ENCODE results near the gene STUB1. TPM values are rescaled to one million over a fixed set of nuclear protein-coding genes. Genes with fewer than 3 reads are reported as not detected.

The STUB1 gene
- total RNA-seq, 1 donor from 2014 or later, result 258 TPM

DNA sequence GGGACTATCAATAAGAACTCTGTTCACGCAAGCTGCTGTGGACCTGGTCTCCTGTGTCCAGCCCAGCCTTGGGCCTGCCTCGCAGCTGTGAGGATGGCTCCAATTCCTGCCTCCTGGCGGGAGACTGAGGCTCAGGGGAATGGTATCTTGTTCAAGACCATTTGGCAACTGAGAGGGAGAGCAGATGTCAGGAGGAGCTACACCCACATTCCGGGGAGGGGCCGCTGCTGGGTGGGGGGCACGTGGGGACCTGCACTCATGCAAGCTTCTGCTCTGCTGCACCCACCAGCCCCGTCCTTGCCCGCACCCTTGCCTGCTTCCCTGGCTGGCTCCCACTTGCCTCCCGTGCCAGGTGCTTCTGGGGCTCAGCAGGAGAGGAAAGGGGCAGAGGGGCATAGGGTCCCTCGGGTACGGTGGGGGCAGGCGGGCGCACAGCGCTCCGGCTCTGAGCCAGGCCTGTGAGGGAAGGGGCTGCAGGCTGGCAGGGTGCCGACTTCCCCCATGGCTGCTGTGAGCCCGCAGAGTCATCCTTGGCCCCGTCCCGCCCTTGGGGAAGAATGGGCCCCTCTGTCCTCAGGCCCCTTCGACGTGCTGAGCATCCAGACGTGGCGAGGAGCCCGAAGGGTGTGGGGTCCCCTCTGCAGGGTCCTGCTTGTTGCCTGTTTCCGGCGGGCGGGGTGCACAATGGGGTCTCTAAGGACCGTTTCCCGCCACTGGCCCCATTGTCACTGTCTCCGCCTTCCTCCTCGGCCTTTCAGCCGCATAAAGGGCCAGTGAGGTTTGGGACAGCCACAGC lies 37.4 kb downstream of the STUB1 start:
- Histone ChIP-seq H3K9me3 (no peaks in the 10 kb centered on the region), H3K4me3 (no peak overlapping the region), H3K4me1 (peaks cover 17 to 26% of the 10 kb centered on the region in 2 donors), H3K27ac (no peak overlapping the region), H3K36me3 (no peaks in the 10 kb centered on the region), H3K27me3 (no peaks in the 10 kb centered on the region)
- intact Hi-C loops (cut with DNase I), result loop anchor here (10.0 kb wide), 1 partner anchor 377 kb away; the partner anchor contains the start of gene C1QTNF8
- TF ChIP-seq, protein P1, sequence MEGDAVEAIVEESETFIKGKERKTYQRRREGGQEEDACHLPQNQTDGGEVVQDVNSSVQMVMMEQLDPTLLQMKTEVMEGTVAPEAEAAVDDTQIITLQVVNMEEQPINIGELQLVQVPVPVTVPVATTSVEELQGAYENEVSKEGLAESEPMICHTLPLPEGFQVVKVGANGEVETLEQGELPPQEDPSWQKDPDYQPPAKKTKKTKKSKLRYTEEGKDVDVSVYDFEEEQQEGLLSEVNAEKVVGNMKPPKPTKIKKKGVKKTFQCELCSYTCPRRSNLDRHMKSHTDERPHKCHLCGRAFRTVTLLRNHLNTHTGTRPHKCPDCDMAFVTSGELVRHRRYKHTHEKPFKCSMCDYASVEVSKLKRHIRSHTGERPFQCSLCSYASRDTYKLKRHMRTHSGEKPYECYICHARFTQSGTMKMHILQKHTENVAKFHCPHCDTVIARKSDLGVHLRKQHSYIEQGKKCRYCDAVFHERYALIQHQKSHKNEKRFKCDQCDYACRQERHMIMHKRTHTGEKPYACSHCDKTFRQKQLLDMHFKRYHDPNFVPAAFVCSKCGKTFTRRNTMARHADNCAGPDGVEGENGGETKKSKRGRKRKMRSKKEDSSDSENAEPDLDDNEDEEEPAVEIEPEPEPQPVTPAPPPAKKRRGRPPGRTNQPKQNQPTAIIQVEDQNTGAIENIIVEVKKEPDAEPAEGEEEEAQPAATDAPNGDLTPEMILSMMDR (IDR thresholded peaks at IDR 0.05), result no peak
- DNase-seq (ENCODE audit: low spot score in 2 of 2), result no peak

DNA sequence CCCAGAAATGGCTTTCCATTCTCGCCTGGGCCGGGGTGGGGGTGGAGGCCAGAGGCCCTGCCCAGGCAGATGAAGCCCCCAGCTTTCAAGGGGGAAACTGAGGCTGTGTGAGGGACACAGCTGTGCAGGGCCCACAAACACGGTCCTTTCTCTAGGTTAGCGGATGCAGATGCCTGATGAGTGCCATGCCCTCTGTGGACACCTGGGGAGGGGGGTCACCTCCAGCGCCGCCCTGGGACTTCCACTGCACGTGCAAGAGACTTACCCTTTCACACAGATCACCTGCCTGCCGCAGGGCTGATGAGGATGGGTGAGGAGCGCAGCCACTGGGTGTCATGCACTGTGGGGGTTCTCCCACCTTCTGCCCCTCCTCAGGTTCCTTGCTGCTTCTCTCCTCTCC lies 38.2 kb downstream of the STUB1 start:
- H3K27me3 ChIP-seq, result no peaks in the 10 kb centered on the region
- H3K4me3 ChIP-seq, result no peak overlapping the region
- H3K27ac ChIP-seq, result no peak overlapping the region
- H3K4me1 ChIP-seq, result peaks cover 17 to 26% of the 10 kb centered on the region in 2 donors
- TF ChIP-seq, protein P1 (IDR thresholded peaks at IDR 0.05), result no peak
- no peaks in the 10 kb centered on the region for H3K36me3 ChIP-seq
- H3K9me3 ChIP-seq, result no peaks in the 10 kb centered on the region
- no peak for DNase-seq (ENCODE audit: low spot score in 2 of 2)
- intact Hi-C loops (cut with DNase I), result loop anchor here (10.0 kb wide), 1 partner anchor 376 kb away; the partner anchor contains the start of gene C1QTNF8

DNA sequence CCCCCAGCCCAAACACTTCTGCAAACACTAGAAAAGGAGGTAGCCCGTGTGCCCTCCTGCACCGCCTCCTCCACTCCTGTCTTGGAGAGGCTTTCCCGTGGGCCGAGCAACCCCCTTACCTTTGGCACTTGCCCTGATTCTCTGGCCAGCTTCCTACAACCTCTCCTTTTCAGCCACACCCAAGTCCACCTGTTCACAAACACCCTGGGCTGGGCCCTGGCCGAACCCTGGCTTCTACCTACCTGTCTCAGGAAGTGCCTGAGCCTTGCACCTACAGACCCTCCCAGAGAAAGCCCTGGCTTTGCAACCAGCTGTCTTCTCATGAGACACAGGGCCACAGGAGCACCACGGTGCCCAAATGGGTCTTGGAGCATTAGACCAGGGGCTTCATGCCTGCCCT lies 38.7 kb downstream of the STUB1 start:
- TF ChIP-seq, protein P1 (IDR thresholded peaks at IDR 0.05), result no peak
- Histone ChIP-seq H3K9me3 (no peaks in the 10 kb centered on the region), H3K4me1 (peaks cover 17 to 26% of the 10 kb centered on the region in 2 donors), H3K27me3 (no peaks in the 10 kb centered on the region), H3K4me3 (no peak overlapping the region), H3K27ac (no peak overlapping the region), H3K36me3 (no peaks in the 10 kb centered on the region)
- DNase-seq (ENCODE audit: low spot score in 2 of 2), result no peak
- intact Hi-C loops (cut with DNase I), result loop anchor here (10.0 kb wide), 1 partner anchor 376 kb away; the partner anchor contains the start of gene C1QTNF8

DNA sequence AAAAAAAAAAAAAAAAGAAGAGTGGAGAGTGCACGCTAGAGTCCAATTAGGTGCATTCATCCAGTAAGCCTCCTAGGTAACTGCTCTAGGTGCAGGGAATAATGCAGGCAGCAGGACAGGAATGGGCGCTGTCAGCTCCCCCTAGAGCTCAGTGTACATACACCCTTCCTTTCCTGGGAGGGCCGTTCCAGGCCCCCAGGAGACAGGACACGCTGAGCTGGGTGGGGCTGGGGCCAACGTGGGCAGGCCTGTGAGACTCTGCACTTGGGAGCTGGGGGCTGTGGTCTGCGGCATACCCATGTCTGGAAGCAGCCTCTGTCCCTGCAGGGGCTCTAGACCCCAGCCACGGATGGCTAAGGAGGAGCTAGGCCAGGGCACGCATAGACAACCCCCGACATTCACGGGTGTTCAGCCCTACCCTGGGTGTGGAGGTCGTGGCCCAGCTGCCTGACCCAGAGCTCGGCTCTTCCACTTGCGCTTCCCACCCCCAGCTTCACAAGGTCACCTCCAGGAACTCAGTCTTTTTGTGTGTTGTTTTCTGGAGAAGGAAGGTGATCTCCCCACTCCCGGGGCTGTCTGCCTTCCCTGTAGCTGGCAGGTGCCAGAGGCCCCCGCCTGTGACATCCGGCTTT lies 39.7 kb downstream of the STUB1 start:
- intact Hi-C loops (cut with DNase I), result loop anchor here (10.0 kb wide), 1 partner anchor 375 kb away; the partner anchor contains the start of gene C1QTNF8
- H3K36me3 ChIP-seq, result no peaks in the 10 kb centered on the region
- H3K27me3 ChIP-seq, result no peaks in the 10 kb centered on the region
- no peak overlapping the region for H3K27ac ChIP-seq
- TF ChIP-seq, protein P1 (IDR thresholded peaks at IDR 0.05), result no peak
- no peak for DNase-seq (ENCODE audit: low spot score in 2 of 2)
- peaks cover 14 to 21% of the 10 kb centered on the region in 2 donors for H3K4me1 ChIP-seq
- H3K9me3 ChIP-seq, result no peaks in the 10 kb centered on the region
- peak overlapping the region; percentile 74 to 96 for H3K4me3 ChIP-seq

DNA sequence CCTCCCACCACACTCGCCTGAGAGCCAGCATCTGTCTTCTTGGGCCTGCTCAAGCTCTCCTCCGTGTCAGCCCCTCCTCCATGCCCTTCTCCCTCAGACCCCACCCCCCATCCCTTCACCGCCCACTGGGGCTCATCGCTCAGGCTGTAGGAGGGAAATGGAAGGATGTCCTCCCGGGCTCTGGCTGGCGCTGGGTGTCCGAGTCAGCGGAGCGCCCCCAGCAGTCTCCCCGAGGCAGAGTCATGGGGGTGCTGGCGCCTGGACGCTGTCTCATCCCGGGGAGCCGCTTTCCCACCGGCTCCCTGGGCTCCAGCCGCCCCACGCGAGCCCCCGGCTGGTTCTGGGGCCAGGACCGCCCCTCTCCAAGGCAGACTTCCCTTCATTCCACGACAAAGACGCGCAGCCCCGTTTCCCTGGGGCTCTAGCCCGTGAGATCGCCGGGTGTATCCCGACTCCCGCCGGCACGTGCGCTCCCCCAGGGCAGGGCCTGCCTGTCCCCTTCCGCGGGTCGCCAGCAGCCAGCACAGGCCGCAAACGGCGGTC lies 40.3 kb downstream of the STUB1 start:
- DNase-seq (ENCODE audit: low spot score in 2 of 2), result no peak
- intact Hi-C loops (cut with DNase I), result no loop called here
- Histone ChIP-seq H3K27me3 (no peaks in the 10 kb centered on the region), H3K4me3 (peak overlapping the region; percentile 74 to 96), H3K27ac (peak overlapping the region; percentile 74 to 80), H3K36me3 (no peaks in the 10 kb centered on the region), H3K9me3 (no peaks in the 10 kb centered on the region), H3K4me1 (peaks cover 14 to 19% of the 10 kb centered on the region in 2 donors)
- TF ChIP-seq, protein P1 (IDR thresholded peaks at IDR 0.05), result no peak
